Endothelial cell of umbilical vein (primary cell): ENCODE data around the gene MOB1A. TPM values are rescaled to one million over a fixed set of nuclear protein-coding genes. Genes with fewer than 3 reads are reported as not detected.

Experiments used
- BruUV-seq: library from RNA; stranded (reverse); fragments of 400-500 nt; replicated peaks from 2 replicates; lab custom pipeline; 2021; lab: Mats Ljungman, UMichigan
- CTCF ChIA-PET: fragments of 300-600, 350-600 bp; sonication (Branson Sonifier 250); formaldehyde crosslinking; loops from one replicate; lab custom pipeline; 2021; ENCODE audit warnings: antibody characterized with exemption, inconsistent platforms; lab: Charles Lee
- POLR2A ChIA-PET: fragments of 300-600, 350-600 bp; sonication (Branson Sonifier 250); formaldehyde crosslinking; loops from one replicate; lab custom pipeline; 2021; ENCODE audit warnings: antibody characterized with exemption, inconsistent platforms; lab: Charles Lee
- DNase-seq: peaks from one replicate; pipeline ENCODE4 v3.0.0-alpha.2; 2011; ENCODE audit warnings: low read depth, low spot score
- FAIRE-seq: peaks from 2 replicates; lab custom pipeline; 2011; peaks lifted over from hg19 to GRCh38; lab: Jason Lieb, UNC
- H2AFZ ChIP-seq: 2 replicates; pipeline ENCODE4 v1.6.0; 2012; ENCODE audit warnings: low read depth, low read length, control low read depth, inconsistent platforms
- H3K27ac ChIP-seq: 2 replicates; pipeline ENCODE4 v1.5.1; 2011; ENCODE audit warnings: low read depth, mild to moderate bottlenecking, control low read depth, low read length, moderate library complexity; ENCODE audit not compliant: insufficient read depth
- H3K27me3 ChIP-seq, 2 experiments: 2 replicates each; pipeline versions ENCODE4 v1.6.0 to v1.6.1; 2011; ENCODE audit warnings: low read length in 2 of 2, mixed read lengths in 1 of 2; ENCODE audit not compliant: control insufficient read depth in 2 of 2, insufficient read depth in 2 of 2
- H3K36me3 ChIP-seq, 2 experiments: 2 replicates in 1 of 2; 3 replicates in 1 of 2; pipeline ENCODE4 v1.5.1; 2011; ENCODE audit warnings: low read length in 2 of 2, mild to moderate bottlenecking in 1 of 2, moderate library complexity in 1 of 2; ENCODE audit not compliant: control insufficient read depth in 2 of 2, insufficient read depth in 2 of 2; ENCODE audit errors: extremely low read depth in 1 of 2
- H3K4me1 ChIP-seq: 3 replicates; pipeline ENCODE4 v1.5.1; 2011; ENCODE audit warnings: mild to moderate bottlenecking, low read length; ENCODE audit not compliant: control insufficient read depth, insufficient read depth; ENCODE audit errors: extremely low read depth
- H3K4me2 ChIP-seq: 2 replicates; pipeline ENCODE4 v1.6.1; 2011; ENCODE audit warnings: low read length, control low read depth, mixed read lengths; ENCODE audit not compliant: insufficient read depth
- H3K4me3 ChIP-seq, 3 experiments: fragments of 200-600 bp in 1 of 3; sonication (generic), shearing (Covaris generic) in 1 of 3; replicated peaks in 1 of 3; 2 replicates each; pipeline ENCODE4 v1.5.1; 2011 to 2016; ENCODE audit warnings: control low read depth in 3 of 3, low read length in 3 of 3, mild to moderate bottlenecking in 2 of 3, inconsistent platforms in 1 of 3, low read depth in 1 of 3, moderate library complexity in 1 of 3; ENCODE audit not compliant: insufficient read depth in 1 of 3
- H3K79me2 ChIP-seq: 2 replicates; pipeline ENCODE4 v1.6.0; 2012; ENCODE audit warnings: low read length, inconsistent platforms; ENCODE audit not compliant: control insufficient read depth, insufficient read depth
- H3K9ac ChIP-seq: replicated peaks from 2 replicates; pipeline ENCODE3; 2011; ENCODE audit warnings: low read length, control low read depth; ENCODE audit not compliant: insufficient read depth; ENCODE audit errors: extremely low read depth
- H3K9me1 ChIP-seq: replicated peaks from 3 replicates; pipeline ENCODE4 v1.6.0; 2011; ENCODE audit warnings: mild to moderate bottlenecking, low read length; ENCODE audit not compliant: control insufficient read depth, insufficient read depth; ENCODE audit errors: extremely low read depth
- H3K9me3 ChIP-seq: replicated peaks from 2 replicates; pipeline ENCODE4 v1.5.1; 2012; ENCODE audit warnings: low read length, inconsistent platforms; ENCODE audit not compliant: control insufficient read depth, insufficient read depth
- H4K20me1 ChIP-seq: replicated peaks from 2 replicates; pipeline ENCODE3; 2011; ENCODE audit warnings: mild to moderate bottlenecking, low read length; ENCODE audit not compliant: control insufficient read depth, insufficient read depth; ENCODE audit errors: extremely low read depth
- CTCF ChIP-seq, 2 donors: IDR thresholded peaks; 1 replicate in 1 of 2; 2 replicates in 1 of 2; pipeline ENCODE4 v1.5.1; 2011; ENCODE audit warnings: low read length in 2 of 2, mild to moderate bottlenecking in 2 of 2, moderate library complexity in 2 of 2, control low read depth in 1 of 2, inconsistent platforms in 1 of 2, low read depth in 1 of 2; ENCODE audit not compliant: insufficient read depth in 1 of 2; ENCODE audit errors: extremely low read depth in 1 of 2
- EZH2 ChIP-seq: IDR thresholded peaks from 2 replicates; pipeline ENCODE4 v1.6.1; 2012; ENCODE audit warnings: borderline replicate concordance, low read depth, mild to moderate bottlenecking, moderate library complexity, low read length, inconsistent platforms; ENCODE audit not compliant: severe bottlenecking
- FOS ChIP-seq: IDR thresholded peaks from 2 replicates; pipeline ENCODE4 v1.6.1; 2011; ENCODE audit warnings: mild to moderate bottlenecking, low read length, moderate library complexity, borderline replicate concordance; ENCODE audit not compliant: insufficient read depth
- GATA2 ChIP-seq: IDR thresholded peaks from 2 replicates; pipeline ENCODE4 v1.7.0; 2011; ENCODE audit warnings: low read depth, mild to moderate bottlenecking, moderate library complexity, mixed read lengths, low read length; ENCODE audit not compliant: insufficient read length, insufficient read depth
- JUN ChIP-seq: IDR thresholded peaks from 2 replicates; pipeline ENCODE4 v1.6.1; 2011; ENCODE audit warnings: borderline replicate concordance, low read depth; ENCODE audit not compliant: insufficient read length, insufficient read depth
- MAX ChIP-seq: IDR thresholded peaks from 2 replicates; pipeline ENCODE4 v1.6.1; 2011; ENCODE audit not compliant: insufficient read depth, insufficient read length
- MYC ChIP-seq: IDR thresholded peaks from one replicate; pipeline ENCODE4 v1.6.1; 2011; ENCODE audit warnings: mild to moderate bottlenecking, low read depth, low read length
- POLR2A ChIP-seq: IDR thresholded peaks from 2 replicates; pipeline ENCODE4 v1.6.1; 2012; ENCODE audit warnings: low read depth, mild to moderate bottlenecking, control low read depth, low read length
- POLR2AphosphoS5 ChIP-seq: IDR thresholded peaks from 2 replicates; pipeline ENCODE4 v1.6.1; 2012; ENCODE audit warnings: low read depth, mild to moderate bottlenecking, control low read depth, low read length, moderate library complexity; ENCODE audit not compliant: insufficient read depth
- dilution Hi-C: fragments of 300-500 bp; cut with MboI; formaldehyde crosslinking; loops from one replicate; pipeline ENCODE4 v1.15.0; 2019; ENCODE audit warnings: low sequenced_read_pairs; ENCODE audit not compliant: extremely low pct_ligation_motif_present
- intact Hi-C: fragments of 100-400 bp; cut with micrococcal nuclease; formaldehyde crosslinking; loops from one replicate; pipeline ENCODE4 v1.10.0; 2022
- polyA plus RNA-seq, 4 experiments: library from polyadenylated mRNA; depleted of rRNA in 3 of 4; stranded (reverse) in 3 of 4; unstranded in 1 of 4; fragments of >200 nt; gene quantifications; 2 replicates each; pipeline versions ENCODE4 v1.2.1 to v1.2.3, GENCODE V29; 2011 to 2012; ENCODE audit warnings: missing spikeins in 1 of 4
- total RNA-seq: library from RNA; stranded (reverse); gene quantifications from 2 replicates; pipeline ENCODE4 v1.2.3, GENCODE V29; 2021

The MOB1A gene
- total and polyA plus RNA-seq, 2 donors (not counting 3 experiments of a cell fraction or from before 2014, with no cell fraction given), result 25.3 to 112 TPM

GRCh38 chr2:74219846-74220486 is 41.3 kb upstream of the MOB1A start:
- Histone ChIP-seq H3K9ac (no peak overlapping the region), H3K4me3 (no peak overlapping the region), H3K27me3 (no peaks in the 10 kb centered on the region), H3K9me3 (no peaks in the 10 kb centered on the region), H2AFZ (no peak overlapping the region), H3K4me2 (no peak overlapping the region), H3K79me2 (no peaks in the 10 kb centered on the region), H3K4me1 (no peaks in the 10 kb centered on the region), H3K36me3 (peaks cover 0 to 5% of the 10 kb centered on the region in 2 experiments), H4K20me1 (no peaks in the 10 kb centered on the region), H3K9me1 (no peaks in the 10 kb centered on the region), H3K27ac (no peak overlapping the region)
- no peak for FAIRE-seq
- intact Hi-C loops (no loop called here), dilution Hi-C loops (no loop called here)
- ChIA-PET POLR2A (no interaction called here), CTCF (interaction anchor here (1.5 kb wide), 1 partner anchor 39 kb away, joined by 3 read pairs; no protein-coding TSS in a partner anchor)
- no peak for DNase-seq
- TF ChIP-seq EZH2, result no peak
- TF ChIP-seq GATA2, result no peak
- no peak for TF ChIP-seq CTCF (IDR thresholded peaks at IDR 0.05; ENCODE audit: extremely low read depth in 1 of 2, insufficient read depth in 1 of 2, low read depth in 1 of 2, low read length in 2 of 2)
- no peak for TF ChIP-seq MYC
- TF ChIP-seq POLR2A, result no peak
- no peak for TF ChIP-seq MAX
- TF ChIP-seq FOS, result no peak
- no peak for TF ChIP-seq POLR2AphosphoS5
- TF ChIP-seq JUN, result no peak
- no TSS peak for BruUV-seq
